Measurements from ENCODE around the gene TSPEAR.
"Not testable (repeated sequence)": the region's sequence is repeated elsewhere in the genome, so short reads cannot be mapped to it uniquely, and the experiment has no call there.

TSPEAR gene

GRCh38 chr21:44511938-44512275 lies 199.5 kb downstream of the TSPEAR start:
- DNase-seq = no peak

- DNase-seq = no peak
Measured at GRCh38 chr21:44511219-44511937, 200.0 kb downstream of the TSPEAR start.

DNA sequence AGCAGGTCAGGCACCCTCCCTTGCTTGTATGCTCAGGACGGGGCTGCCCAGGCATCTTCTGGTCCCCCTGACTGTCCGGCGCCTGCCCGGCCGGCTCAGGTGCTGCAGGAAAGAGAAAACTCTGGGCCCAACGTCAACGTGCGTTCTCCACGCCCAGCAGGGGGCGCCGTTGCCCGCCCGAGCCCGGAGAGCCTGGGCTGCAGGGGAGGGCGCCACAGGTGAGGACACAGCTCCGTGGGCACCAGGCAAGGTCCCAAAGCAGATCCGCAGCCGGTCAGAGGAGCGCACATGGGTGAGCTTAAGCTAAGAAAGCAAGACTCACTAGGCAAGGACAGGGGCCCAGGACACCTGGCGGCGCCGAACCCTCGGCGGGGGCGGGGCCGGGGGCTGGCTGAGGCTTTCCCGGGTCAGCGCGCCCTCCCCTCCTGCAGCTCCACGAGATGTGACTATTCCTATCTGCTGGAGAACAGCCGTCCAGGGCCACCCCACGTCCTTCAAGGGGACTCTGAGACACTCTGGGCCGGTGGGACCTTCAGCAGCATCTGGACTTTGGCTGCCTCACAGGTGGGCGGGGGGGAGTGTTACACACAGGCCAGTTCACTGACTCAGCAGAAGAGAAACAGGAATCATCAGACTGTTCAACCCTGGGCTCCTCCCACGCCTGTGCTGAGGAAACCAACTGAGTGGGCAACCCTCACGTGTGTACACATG lies 200.7 kb downstream of the TSPEAR start:
- peak; percentile 83 to 84 for DNase-seq

DNA sequence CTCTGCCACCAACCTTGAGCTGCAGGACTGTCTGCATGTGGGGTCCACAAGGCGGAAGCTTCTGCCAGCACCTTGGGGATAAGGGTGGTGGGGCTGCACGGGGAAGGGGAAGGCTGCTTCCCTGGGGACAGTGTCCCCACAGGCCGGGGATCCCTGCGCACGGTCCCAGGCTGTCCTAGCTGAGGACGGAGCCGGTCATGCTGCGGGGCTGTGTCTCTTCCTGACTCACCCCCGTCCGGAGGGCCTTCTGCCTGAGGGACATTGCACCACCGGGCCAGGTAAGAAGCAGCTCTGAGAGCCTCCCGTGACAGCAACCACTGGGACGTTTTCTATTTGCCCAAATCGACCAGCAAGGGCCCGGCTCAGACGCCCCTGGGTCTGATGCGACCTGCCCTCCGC lies 201.3 kb downstream of the TSPEAR start:
- DNase-seq = no peak

DNA sequence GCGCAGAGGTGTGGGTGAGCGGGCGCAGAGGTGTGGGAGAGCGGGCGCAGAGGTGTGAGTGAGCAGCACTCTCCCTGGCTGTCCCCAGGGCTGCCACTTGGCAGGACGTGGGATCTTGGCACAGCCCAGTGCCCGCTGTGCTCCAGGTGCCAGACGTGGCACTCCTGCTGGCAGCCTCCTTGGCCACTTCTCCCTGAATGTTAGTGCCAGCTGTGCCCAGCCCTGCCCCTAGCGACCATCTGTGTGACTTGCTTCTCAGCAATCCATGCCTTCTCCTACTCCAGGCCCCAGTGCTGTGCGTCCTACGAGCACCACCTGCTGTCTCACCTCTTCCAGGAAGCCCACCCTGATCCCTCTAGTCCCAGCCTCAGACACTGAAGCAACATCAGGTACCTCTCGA lies 201.8 kb downstream of the TSPEAR start:
- DNase-seq = no peak

DNA sequence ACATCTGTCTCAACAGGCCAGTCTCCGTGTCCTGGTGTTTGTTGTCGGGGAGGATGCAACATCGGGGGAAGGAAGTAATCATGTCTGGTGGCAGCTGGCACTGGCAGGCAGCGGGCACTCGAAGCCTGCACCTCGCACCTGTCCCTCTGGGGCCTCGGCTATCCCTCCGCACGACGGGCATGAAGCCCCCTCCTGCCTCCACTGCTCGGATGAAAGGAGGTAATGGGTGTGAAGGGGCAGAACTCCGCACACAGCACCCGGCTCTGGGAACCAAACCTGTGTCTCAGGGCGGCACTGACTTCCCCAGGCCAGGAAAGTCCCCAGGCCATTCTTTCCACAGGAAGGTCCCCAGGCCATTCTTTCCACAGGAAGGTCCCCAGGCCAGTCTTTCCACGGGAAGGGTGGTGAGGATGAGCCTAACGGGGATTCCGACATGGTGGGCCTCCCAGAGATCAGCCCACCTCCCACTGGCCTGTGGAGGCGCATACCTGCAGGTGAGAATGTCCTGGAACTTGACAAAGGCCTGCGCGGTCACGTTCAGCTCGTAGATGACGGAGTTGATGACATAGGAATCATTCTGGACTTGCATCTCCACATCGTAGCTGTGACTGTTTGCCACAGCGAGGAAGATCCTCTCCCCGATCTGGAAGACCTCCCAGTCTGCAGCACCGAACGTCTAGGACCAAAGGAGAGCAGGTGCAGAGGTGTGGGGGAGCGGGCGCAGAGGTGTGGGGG lies 202.5 kb downstream of the TSPEAR start:
- DNase-seq = no peak

GRCh38 chr21:44508426-44508710 lies 203.0 kb downstream of the TSPEAR start:
- DNase-seq = no peak

GRCh38 chr21:44507673-44508425 lies 203.5 kb downstream of the TSPEAR start:
- DNase-seq = no peak

DNA sequence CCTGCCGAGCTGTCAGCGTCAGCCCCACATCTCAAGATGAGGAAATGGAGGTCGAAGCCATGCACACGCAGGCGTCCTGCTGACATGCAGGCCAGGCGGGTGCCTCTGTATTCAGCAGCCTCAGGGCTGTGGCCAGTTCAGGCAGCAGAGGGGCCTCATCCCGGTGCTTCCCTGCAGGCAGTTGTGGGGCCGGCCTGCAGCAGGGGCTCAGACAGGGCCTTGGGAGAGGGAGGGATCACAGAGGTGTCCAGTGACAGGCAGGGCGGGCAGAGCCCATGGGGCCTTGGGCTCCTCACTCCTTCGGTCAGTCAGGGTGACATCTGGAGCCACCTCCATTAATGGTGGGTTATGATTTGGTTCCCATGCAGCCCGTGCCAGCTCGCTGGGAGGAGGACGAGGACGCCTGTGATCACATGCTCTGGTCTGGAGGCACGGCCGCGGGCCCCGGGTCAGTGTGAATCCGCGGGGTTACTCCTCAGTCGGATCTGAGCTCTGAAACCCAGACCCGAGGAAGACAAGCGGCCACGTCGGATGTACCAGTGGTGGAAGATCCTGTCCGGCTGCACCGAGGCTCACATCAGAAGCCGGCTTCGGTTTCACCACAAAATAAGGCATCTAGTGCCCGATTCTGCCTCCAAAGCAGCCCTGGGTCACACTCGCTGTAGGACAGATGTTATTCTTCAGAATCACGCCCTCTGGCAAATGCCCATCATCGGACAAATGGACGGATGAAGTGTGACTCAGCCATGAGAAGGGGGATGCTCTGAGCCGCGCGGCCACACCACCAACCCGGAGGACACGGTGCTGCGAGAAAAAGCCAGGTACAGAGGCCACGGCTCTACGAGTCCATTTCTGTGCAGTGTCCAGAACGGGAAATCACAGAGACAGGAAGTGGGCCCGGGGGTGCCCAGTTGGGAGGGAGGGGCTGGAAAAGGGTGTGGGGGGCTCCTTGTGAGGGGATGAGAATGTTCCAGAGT lies 204.8 kb downstream of the TSPEAR start:
- no peak for DNase-seq

DNA sequence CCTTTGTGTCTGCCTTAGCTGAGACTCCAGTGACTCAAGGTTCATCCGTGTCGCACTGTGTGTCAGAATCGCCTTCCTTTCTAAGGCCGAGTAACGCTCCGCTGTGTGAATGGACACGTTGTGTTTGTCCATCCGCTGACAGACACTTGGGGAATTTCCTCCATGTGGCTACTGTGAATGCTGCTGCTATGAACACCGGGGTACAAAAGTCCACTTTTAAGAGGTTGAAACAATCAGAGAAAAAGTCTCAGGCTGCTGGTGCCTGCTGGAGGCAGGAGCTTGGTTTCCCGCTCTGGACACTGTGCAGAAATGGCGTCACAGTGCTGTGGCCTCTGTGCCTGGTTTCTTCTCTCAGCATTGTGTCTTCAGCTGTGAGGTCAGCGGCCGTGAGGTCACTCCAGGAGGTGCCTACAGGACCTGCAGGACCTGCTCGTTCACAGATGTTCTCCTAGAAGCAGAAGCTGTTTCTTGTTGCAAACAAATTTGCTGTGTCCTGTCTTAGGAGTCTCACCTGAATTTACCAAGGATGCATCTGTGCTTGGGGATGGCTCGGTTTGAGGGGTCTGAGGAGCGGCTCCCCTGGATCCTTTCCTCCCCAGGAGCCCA lies 205.6 kb downstream of the TSPEAR start:
- no peak for DNase-seq

DNA sequence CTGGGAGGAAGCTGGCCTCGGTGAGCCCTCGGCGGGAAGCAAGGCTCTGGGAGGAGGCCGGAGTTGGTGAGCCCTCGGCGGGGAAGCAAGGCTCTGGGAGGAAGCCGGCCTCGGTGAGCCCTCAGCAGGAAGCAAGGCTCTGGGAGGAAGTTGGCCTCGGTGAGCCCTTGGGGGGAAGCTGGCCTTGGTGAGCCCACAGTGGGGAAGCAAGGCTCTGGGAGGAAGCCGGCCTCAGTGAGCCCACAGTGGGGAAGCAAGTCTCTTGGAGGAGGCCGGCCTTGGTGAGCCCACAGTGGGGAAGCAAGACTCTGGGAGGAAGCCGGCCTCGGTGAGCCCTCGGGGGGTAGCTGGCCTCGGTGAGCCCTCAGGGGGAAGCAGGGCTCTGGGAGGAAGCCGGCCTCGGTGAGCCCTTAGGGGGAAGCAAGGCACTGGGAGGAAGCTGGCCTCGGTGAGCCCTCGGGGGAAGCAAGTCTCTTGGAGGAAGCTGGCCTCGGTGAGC lies 207.4 kb downstream of the TSPEAR start:
- DNase-seq = no peak

DNA sequence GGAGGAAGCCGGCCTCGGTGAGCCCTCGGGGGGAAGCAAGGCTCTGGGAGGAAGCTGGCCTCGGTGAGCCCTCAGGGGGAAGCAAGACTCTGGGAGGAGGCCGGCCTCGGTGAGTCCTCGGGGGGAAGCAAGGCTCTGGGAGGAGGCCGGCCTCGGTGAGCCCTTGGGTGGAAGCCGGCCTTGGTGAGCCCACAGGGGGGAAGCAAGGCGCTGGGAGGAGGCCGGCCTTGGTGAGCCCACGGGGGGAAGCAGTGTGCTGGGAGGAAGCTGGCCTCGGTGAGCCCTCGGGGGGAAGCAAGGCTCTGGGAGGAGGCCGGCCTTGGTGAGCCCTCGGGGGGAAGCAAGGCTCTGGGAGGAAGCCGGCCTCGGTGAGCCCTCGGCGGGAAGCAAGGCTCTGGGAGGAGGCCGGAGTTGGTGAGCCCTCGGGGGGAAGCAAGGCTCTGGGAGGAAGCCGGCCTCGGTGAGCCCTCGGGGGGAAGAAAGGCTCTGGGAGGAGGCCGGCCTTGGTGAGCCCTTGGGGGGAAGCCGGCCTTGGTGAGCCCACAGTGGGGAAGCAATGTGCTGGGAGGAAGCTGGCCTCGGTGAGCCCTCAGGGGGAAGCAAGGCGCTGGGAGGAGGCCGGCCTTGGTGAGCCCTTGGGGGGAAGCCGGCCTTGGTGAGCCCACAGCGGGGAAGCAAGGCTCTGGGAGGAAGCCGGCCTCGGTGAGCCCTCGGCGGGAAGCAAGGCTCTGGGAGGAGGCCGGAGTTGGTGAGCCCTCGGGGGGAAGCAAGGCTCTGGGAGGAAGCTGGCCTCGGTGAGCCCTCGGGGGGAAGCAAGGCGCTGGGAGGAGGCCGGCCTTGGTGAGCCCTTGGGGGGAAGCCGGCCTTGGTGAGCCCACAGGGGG lies 208.1 kb downstream of the TSPEAR start:
- not testable (repeated sequence) for DNase-seq

DNA sequence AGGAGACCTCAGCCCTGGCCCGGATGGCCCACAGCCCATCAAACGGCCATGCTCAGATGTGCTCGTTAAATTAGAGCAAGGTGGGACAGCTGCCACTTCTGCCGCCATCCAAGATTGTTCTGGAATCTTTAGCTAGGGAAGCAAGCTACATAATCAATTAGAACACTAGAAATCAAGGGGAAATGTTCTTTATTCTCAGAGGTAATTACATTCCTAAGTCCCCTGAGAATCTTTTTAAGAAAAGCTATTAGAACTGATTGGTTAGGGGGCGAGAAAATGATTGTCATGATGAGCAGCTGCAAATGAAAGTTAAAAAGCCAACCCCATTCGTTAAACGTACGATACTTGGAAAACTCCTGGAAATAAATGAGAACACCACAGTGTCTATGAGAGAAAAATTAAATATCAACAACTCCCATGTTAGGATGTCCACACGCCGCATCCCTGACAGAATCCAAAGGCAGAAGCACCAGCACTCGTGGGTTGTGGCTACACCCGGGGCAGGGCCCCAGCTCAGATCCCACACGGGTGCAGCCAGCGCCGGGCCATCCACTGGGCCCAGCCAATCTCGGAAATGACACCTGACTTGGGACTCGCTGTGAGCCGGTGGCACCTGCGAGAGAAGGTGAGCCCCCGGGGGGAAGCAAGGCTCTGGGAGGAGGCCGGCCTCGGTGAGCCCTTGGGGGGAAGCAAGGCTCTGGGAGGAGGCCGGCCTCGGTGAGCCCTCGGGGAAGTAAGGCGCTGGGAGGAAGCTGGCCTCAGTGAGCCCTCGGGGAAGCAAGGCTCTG lies 209.0 kb downstream of the TSPEAR start:
- DNase-seq = no peak

- no peak for DNase-seq
Measured at GRCh38 chr21:44500111-44500510, 211.3 kb downstream of the TSPEAR start.

- DNase-seq = no peak
Measured at GRCh38 chr21:44499631-44500030, 211.7 kb downstream of the TSPEAR start.

GRCh38 chr21:44499211-44499560 lies 212.2 kb downstream of the TSPEAR start:
- no peak for DNase-seq

GRCh38 chr21:44498280-44499210 lies 212.8 kb downstream of the TSPEAR start:
- no peak for DNase-seq

GRCh38 chr21:44497703-44498126 lies 213.7 kb downstream of the TSPEAR start:
- DNase-seq = no peak

Measured in stimulated activated CD4-positive, alpha-beta T cell treated with anti-CD3 and anti-CD28 coated beads, Interleukin-2, amount 100 ng/mL, for 24 hours (primary cell).